Skeletal muscle cell (primary cell): ENCODE data around the gene KCP.

Source experiments
- DNase-seq: peaks from one replicate; pipeline ENCODE4 v3.0.0-alpha.2; 2010; ENCODE audit warnings: low read depth
- H3K4me3 ChIP-seq: 2 replicates; pipeline ENCODE4 v1.5.1; 2011; ENCODE audit warnings: low read depth, mild to moderate bottlenecking, control low read depth, low read length, moderate library complexity

The KCP gene

DNA sequence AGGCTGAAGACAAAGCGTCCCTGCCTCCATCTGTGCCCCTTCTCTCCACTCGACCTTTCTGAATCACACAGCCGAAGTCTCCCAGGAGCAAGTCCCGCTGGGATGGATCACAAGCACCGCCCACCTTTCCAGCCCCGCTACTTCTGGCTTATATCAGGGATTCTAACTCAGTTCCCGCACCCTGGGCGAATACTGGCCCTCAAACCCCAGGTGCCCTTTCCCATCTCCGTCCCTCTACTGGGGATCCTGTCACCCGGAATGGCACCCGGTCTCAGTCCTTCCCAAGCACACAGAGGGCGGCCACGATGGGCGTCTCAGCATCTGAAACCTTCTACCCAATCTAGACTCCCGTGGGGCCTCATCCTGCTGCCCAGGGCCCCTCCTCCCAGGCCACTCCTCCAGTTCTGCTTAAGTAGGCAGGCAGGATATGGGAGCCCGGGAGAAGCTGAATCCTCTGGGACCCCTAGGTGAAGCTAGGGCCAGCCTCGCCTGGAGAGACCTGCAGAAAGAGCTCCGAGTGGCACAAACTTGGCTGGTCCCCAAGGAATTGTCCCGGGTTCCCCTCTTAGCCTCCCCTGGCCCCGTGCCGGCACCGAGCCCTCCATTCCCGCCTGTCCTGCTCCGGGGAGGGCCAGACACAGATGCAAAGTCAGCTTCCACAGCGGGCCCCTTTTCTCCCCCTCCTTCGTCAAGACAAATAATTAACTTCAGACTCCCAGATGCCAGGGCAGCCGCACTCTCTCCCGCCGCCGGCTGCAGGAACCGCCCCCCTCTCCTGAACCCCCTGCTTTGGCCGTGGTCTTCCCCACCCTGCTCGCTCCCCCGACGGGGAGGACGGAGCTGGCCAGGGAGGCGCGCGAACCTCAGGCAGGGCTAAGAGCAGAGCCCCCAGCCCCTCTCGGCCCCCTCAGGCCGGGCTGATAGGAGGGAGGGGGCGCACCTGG is 612 bp downstream of the KCP start:
- H3K4me3 ChIP-seq: peak overlapping the region; percentile 4

GRCh38 chr7:128908750-128909624 is 1.5 kb downstream of the KCP start:
- DNase-seq: no peak
- H3K4me3 ChIP-seq: no peak overlapping the region

More for the DNA sequence above, 612 bp downstream of the KCP start:
- no peak for DNase-seq

- DNase-seq: no peak
- no peak overlapping the region for H3K4me3 ChIP-seq
These were observed 3.5 kb downstream of the KCP start for GRCh38 chr7:128906766-128907559.

GRCh38 chr7:128906001-128906765 is 4.3 kb downstream of the KCP start:
- no peak for DNase-seq
- H3K4me3 ChIP-seq: no peak overlapping the region

- no peak for DNase-seq
- no peak overlapping the region for H3K4me3 ChIP-seq
These were observed 5.9 kb downstream of the KCP start for GRCh38 chr7:128904381-128905197.

DNA sequence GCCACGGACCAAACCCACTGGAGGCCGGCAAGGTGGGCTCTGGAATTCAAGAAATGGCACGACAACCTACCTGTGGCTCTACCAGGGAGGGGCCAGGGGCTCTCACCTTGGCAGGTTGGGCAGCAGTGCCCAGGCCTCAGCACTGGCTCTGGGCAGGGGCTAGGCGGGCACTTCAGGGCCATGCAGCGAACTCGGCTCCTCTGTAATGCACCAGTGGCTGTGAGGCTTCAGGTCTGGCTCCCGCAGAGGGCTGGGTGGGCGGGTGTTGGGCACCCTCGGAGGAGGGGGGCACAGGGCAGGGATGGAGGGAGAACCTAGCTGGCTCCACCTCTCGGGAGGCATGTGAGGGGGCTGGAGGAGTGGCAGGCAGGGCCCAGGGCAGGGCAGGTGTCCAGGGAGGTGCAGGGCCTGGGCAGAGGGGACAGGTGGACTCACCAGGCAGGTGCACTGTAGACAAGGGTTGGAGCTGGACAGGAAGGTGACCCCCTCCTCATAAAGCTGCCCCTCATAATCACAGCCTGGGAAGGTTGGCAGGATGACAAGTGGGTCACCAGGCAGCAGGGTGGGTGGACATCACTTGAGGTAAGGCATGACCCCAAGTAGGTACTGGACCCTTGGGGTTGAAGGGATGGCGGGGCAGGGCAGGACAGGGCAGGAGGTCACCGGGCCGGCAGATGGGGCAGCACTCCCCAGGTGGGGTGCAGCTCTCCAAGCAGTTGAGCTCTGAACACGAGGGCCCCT is 6.7 kb downstream of the KCP start:
- no peak overlapping the region for H3K4me3 ChIP-seq
- no peak for DNase-seq

GRCh38 chr7:128902761-128903585 is 7.5 kb downstream of the KCP start:
- DNase-seq: no peak
- H3K4me3 ChIP-seq: no peak overlapping the region

DNA sequence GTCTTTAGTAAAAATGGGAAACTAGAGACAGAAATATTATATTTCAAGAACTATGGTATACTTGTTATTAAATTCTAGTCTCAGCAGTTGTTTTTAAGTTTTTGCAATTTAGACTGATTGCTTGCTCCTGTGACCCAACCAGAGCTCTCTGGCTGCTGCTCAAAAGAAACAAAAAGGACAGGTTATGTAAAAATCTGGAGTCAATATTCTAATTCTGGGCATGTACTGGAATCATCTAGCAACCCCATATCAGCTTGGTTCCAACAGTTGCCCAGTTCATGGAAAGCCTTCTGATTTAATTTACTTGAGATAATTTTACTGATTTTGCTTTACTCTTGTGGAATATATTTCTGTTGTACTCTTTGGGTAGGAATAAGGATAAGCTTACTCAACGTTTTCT is 10.3 kb downstream of the KCP start:
- no peak for DNase-seq
- H3K4me3 ChIP-seq: no peak overlapping the region

DNA sequence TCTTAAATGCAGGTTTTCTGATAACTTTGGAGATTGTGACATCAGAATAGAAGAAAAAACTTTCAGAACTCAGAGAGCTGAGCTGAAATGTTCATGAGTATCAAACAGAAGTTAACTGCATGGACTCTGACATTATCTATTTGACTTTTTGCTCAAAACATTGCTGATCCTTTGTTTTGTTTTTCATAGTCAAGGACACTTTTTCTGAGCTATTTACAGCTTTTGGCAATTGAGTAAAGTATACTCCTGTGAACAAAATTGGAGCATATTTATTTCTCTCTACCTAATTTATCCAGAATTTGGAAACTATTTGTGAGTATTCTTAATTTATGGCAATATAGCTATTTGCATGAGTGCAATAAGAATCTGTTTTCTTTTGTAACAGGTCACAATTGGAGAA is 11.1 kb downstream of the KCP start:
- H3K4me3 ChIP-seq: no peak overlapping the region
- no peak for DNase-seq

GRCh38 chr7:128895320-128895719 is 15.2 kb downstream of the KCP start:
- no peak for DNase-seq

GRCh38 chr7:128894101-128894440 is 16.4 kb downstream of the KCP start:
- no peak overlapping the region for H3K4me3 ChIP-seq
- DNase-seq: no peak

More at GRCh38 chr7:128895320-128895719, 15.2 kb downstream of the KCP start:
- no peak overlapping the region for H3K4me3 ChIP-seq

DNA sequence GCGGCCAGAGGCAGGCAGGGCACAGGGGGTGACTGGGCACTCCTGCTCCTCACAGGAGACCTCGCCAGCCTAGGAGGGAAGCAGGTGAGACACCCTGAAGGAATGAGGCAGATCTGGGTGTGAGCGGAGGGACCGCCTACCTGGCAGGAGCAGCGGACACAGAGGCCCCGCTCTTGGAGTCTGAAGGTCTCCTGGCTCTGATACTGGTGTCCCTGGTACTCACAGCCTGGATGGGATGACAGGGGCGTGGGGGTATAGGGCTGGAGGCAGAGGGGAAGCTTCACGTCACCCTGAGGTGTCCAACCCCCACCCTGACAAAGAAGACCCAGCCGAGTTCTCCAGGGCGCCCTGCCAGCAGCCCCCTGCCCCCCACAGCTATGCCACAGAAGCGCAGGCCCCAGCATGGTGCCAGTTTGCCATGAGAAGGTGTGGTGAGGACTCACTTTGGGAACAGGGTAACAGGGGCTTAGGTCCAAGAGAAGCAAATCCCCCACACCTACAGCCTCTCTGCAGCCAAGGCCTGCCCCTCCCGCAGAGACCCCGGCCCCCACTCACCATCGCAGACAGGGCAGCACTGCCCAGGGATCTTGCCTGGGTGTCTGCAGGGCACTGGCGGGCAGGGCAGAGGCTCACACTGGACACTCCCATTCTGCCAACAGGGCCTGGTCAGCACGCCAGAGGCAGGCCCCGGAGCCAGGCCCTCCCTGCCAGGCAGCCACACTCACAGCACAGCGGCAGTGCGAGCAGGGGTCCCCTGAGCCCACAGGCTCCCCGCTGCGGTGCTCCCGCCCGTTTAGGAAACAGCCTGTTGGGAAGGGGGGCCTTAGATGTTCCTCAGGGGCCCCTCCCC is 17.0 kb downstream of the KCP start:
- DNase-seq: no peak
- no peak overlapping the region for H3K4me3 ChIP-seq

- no peak for DNase-seq
- H3K4me3 ChIP-seq: no peak overlapping the region
These were observed 17.8 kb downstream of the KCP start for GRCh38 chr7:128892521-128893250.

- DNase-seq: no peak
- no peak overlapping the region for H3K4me3 ChIP-seq
These were observed 18.6 kb downstream of the KCP start for GRCh38 chr7:128891942-128892269.
